H9 (cell line): Measurements from ENCODE around the gene CLCN6. TPM values are rescaled to one million over a fixed set of nuclear protein-coding genes. Genes with fewer than 3 reads are reported as not detected.

ENCODE experiments used
- DNase-seq: peaks from one replicate; pipeline ENCODE4 v3.0.0-alpha.2; 2017
- H2AFZ ChIP-seq: one replicate; pipeline ENCODE4 v1.6.1; 2013; ENCODE audit warnings: mild to moderate bottlenecking, low read length, control low read depth, moderate library complexity
- H2AK5ac ChIP-seq: 2 replicates; pipeline ENCODE4 v1.6.1; 2013; ENCODE audit warnings: low read length, control low read depth, mixed read lengths; ENCODE audit not compliant: insufficient read length
- H2BK120ac ChIP-seq: one replicate; pipeline ENCODE4 v1.6.1; 2013; ENCODE audit warnings: low read depth, mild to moderate bottlenecking, low read length, control low read depth, inconsistent platforms; ENCODE audit not compliant: poor library complexity, severe bottlenecking
- H2BK12ac ChIP-seq: 2 replicates; pipeline ENCODE4 v1.6.1; 2013; ENCODE audit warnings: low read length, control low read depth, mixed read lengths, low read depth; ENCODE audit not compliant: insufficient read length
- H2BK15ac ChIP-seq: 2 replicates; pipeline ENCODE4 v1.6.1; 2013; ENCODE audit warnings: low read depth, low read length, control low read depth
- H2BK20ac ChIP-seq: one replicate; pipeline ENCODE4 v1.6.1; 2013; ENCODE audit warnings: low read depth, mild to moderate bottlenecking, low read length, control low read depth, inconsistent platforms; ENCODE audit not compliant: poor library complexity, severe bottlenecking
- H2BK5ac ChIP-seq: 2 replicates; pipeline ENCODE4 v1.6.1; 2013; ENCODE audit warnings: low read length, control low read depth, mixed read lengths; ENCODE audit not compliant: insufficient read length
- H3K14ac ChIP-seq: 2 replicates; pipeline ENCODE4 v1.6.1; 2013; ENCODE audit warnings: low read length, control low read depth; ENCODE audit not compliant: insufficient read depth
- H3K18ac ChIP-seq: 2 replicates; pipeline ENCODE4 v1.6.1; 2013; ENCODE audit warnings: low read depth, mild to moderate bottlenecking, mixed read lengths, low read length, control low read depth; ENCODE audit not compliant: insufficient read length
- H3K23ac ChIP-seq: 2 replicates; pipeline ENCODE4 v1.6.1; 2013; ENCODE audit warnings: low read length, control low read depth, mixed read lengths, low read depth; ENCODE audit not compliant: insufficient read length
- H3K23me2 ChIP-seq: 2 replicates; pipeline ENCODE4 v1.6.1; 2013; ENCODE audit warnings: low read depth, mild to moderate bottlenecking, mixed read lengths, low read length, control low read depth; ENCODE audit not compliant: insufficient read length, poor library complexity, severe bottlenecking
- H3K27ac ChIP-seq: 2 replicates; pipeline ENCODE4 v1.5.1; 2013; ENCODE audit warnings: low read length, control low read depth, mixed read lengths, low read depth; ENCODE audit not compliant: insufficient read length
- H3K27me3 ChIP-seq: 2 replicates; pipeline ENCODE4 v1.6.1; 2013; ENCODE audit warnings: low read length, control low read depth, inconsistent platforms; ENCODE audit not compliant: insufficient read depth
- H3K4ac ChIP-seq: 2 replicates; pipeline ENCODE4 v1.6.1; 2013; ENCODE audit warnings: low read depth, mild to moderate bottlenecking, control low read depth, inconsistent platforms, low read length, moderate library complexity
- H3K4me1 ChIP-seq: 2 replicates; pipeline ENCODE4 v1.6.1; 2013; ENCODE audit warnings: low read length, control low read depth, inconsistent platforms; ENCODE audit not compliant: insufficient read depth
- H3K4me2 ChIP-seq: 2 replicates; pipeline ENCODE4 v1.6.1; 2013; ENCODE audit warnings: low read length, control low read depth, mixed read lengths; ENCODE audit not compliant: insufficient read length, insufficient read depth
- H3K56ac ChIP-seq: 2 replicates; pipeline ENCODE4 v1.6.1; 2013; ENCODE audit warnings: low read depth, mild to moderate bottlenecking, mixed read lengths, low read length, control low read depth; ENCODE audit not compliant: insufficient read length
- H3K79me1 ChIP-seq: 2 replicates; pipeline ENCODE4 v1.6.1; 2013; ENCODE audit warnings: low read depth, mild to moderate bottlenecking, moderate library complexity, low read length, control low read depth, inconsistent platforms; ENCODE audit not compliant: insufficient read depth, poor library complexity, severe bottlenecking
- H3K79me2 ChIP-seq: 2 replicates; pipeline ENCODE4 v1.6.1; 2013; ENCODE audit warnings: low read length, control low read depth, inconsistent platforms; ENCODE audit not compliant: insufficient read depth
- H3K9ac ChIP-seq: 2 replicates; pipeline ENCODE4 v1.6.1; 2013; ENCODE audit warnings: low read length, control low read depth, mixed read lengths; ENCODE audit not compliant: insufficient read length; ENCODE audit errors: extremely low read depth
- H3K9me3 ChIP-seq: one replicate; pipeline ENCODE4 v1.6.1; 2013; ENCODE audit warnings: low read depth, low read length, inconsistent platforms; ENCODE audit not compliant: control insufficient read depth
- H3T11ph ChIP-seq: one replicate; pipeline ENCODE4 v1.6.1; 2013; ENCODE audit warnings: mild to moderate bottlenecking, low read length, control low read depth, inconsistent platforms
- H4K20me1 ChIP-seq: one replicate; pipeline ENCODE4 v1.6.1; 2013; ENCODE audit not compliant: control insufficient read depth, insufficient read length, insufficient read depth
- H4K5ac ChIP-seq: 2 replicates; pipeline ENCODE4 v1.6.1; 2013; ENCODE audit warnings: low read depth, mild to moderate bottlenecking, mixed read lengths, low read length, control low read depth; ENCODE audit not compliant: insufficient read length
- H4K8ac ChIP-seq: replicated peaks from 2 replicates; pipeline ENCODE4 v1.6.1; 2013; ENCODE audit warnings: low read length, control low read depth, mixed read lengths, low read depth; ENCODE audit not compliant: insufficient read length
- H4K91ac ChIP-seq: 2 replicates; pipeline ENCODE4 v1.6.1; 2013; ENCODE audit warnings: low read depth, mild to moderate bottlenecking, moderate library complexity, mixed read lengths, low read length, control low read depth; ENCODE audit not compliant: insufficient read length
- H3K27ac Mint-ChIP-seq, 3 experiments: 2 replicates in 2 of 3; 3 replicates in 1 of 3; pipeline ENCODE4 v1.8.0; 2020 to 2021; ENCODE audit warnings: mixed read lengths in 3 of 3, mild to moderate bottlenecking in 1 of 3, moderate library complexity in 1 of 3
- H3K27me3 Mint-ChIP-seq: 2 replicates; pipeline ENCODE4 v1.8.0; 2021; ENCODE audit warnings: low read depth, mild to moderate bottlenecking, moderate library complexity, mixed read lengths
- H3K36me3 Mint-ChIP-seq, 3 experiments: 2 replicates in 2 of 3; 3 replicates in 1 of 3; pipeline ENCODE4 v1.8.0; 2020 to 2021; ENCODE audit warnings: low read depth in 3 of 3, mixed read lengths in 3 of 3; ENCODE audit not compliant: insufficient read depth in 1 of 3
- H3K4me1 Mint-ChIP-seq, 2 experiments: 2 replicates each; pipeline ENCODE4 v1.8.0; 2020; ENCODE audit warnings: mixed read lengths in 2 of 2
- H3K4me3 Mint-ChIP-seq, 2 experiments: 2 replicates in 1 of 2; 3 replicates in 1 of 2; pipeline ENCODE4 v1.8.0; 2020 to 2021; ENCODE audit warnings: mild to moderate bottlenecking in 2 of 2, mixed read lengths in 2 of 2, moderate library complexity in 1 of 2
- H3K9me3 Mint-ChIP-seq, 2 experiments: 2 replicates in 1 of 2; 3 replicates in 1 of 2; pipeline ENCODE4 v1.8.0; 2020; ENCODE audit warnings: mild to moderate bottlenecking in 2 of 2, mixed read lengths in 2 of 2, moderate library complexity in 1 of 2
- CTCF ChIP-seq: fragments of 200-600 bp; sonication (generic); conservative IDR thresholded peaks from 3 replicates; pipeline ENCODE4 v1.8.0; 2021; ENCODE audit warnings: antibody characterized with exemption, mild to moderate bottlenecking
- WGBS: extraction: QIAGEN DNeasy Blood & Tissue Kit; methylation state at CpG from one replicate; pipeline ENCODE4 v1.1.7; 2013; ENCODE audit warnings: missing lambda C conversion rate, low lambda C conversion rate, mixed read lengths; ENCODE audit not compliant: insufficient read length; ENCODE audit errors: extremely low coverage; 5-methylcytosine and 5-hydroxymethylcytosine counted together
- total RNA-seq: library from RNA; stranded (reverse); gene quantifications from 2 replicates; pipeline ENCODE4 v1.2.1, GENCODE V29; 2021

CLCN6 gene
- total RNA-seq, 1 experiment from 2014 or later: 20.5 TPM

GRCh38 chr1:11888877-11889208 is 82.9 kb downstream of the CLCN6 start:
- WGBS: no CpG with 5 or more reads among the region's 3 CpGs

More at GRCh38 chr1:11888877-11889208, 82.9 kb downstream of the CLCN6 start:
- Mint-ChIP-seq H3K9me3 (no peaks in the 10 kb centered on the region), H3K27ac (no peak overlapping the region; a peak in 1 of 7 replicates), H3K36me3 (no peaks in the 10 kb centered on the region), H3K4me3 (no peak overlapping the region), H3K27me3 (no peaks in the 10 kb centered on the region), H3K4me1 (peaks cover 0 to 14% of the 10 kb centered on the region in 2 experiments; a peak in 3 of 4 replicates)
- no peak overlapping the region for H4K8ac ChIP-seq
- H2AK5ac ChIP-seq: no peak overlapping the region
- H2BK120ac ChIP-seq: no peak overlapping the region
- no peak overlapping the region for H2BK5ac ChIP-seq
- no peaks in the 10 kb centered on the region for H3K9me3 ChIP-seq
- no peak for TF ChIP-seq CTCF
- peak overlapping the region; percentile 49; the same call in 1 of the 2 replicates for H3K14ac ChIP-seq
- H3K9ac ChIP-seq: no peak overlapping the region
- no peak for DNase-seq
- H3K18ac ChIP-seq: no peak overlapping the region
- H3K27me3 ChIP-seq: no peaks in the 10 kb centered on the region
- no peak overlapping the region for H3K4ac ChIP-seq
- H2BK12ac ChIP-seq: no peak overlapping the region
- H2AFZ ChIP-seq: no peak overlapping the region
- no peaks in the 10 kb centered on the region for H3K79me2 ChIP-seq
- H4K91ac ChIP-seq: no peak overlapping the region
- no peak overlapping the region for H3K23ac ChIP-seq
- no peaks in the 10 kb centered on the region for H3K4me1 ChIP-seq
- no peak overlapping the region for H3K27ac ChIP-seq
- H3K56ac ChIP-seq: no peak overlapping the region
- H3K79me1 ChIP-seq: no peaks in the 10 kb centered on the region
- H3K23me2 ChIP-seq: no peaks in the 10 kb centered on the region
- H3K4me2 ChIP-seq: no peak overlapping the region
- H4K5ac ChIP-seq: no peak overlapping the region
- no peak overlapping the region for H3T11ph ChIP-seq
- H4K20me1 ChIP-seq: no peaks in the 10 kb centered on the region
- no peak overlapping the region for H2BK15ac ChIP-seq
- H2BK20ac ChIP-seq: no peak overlapping the region
